Measurements from ENCODE around the gene RGL1. TPM values are rescaled to one million over a fixed set of nuclear protein-coding genes. Genes with fewer than 3 reads are reported as not detected.

Gene RGL1
- total and polyA plus RNA-seq, 3 experiments from 2014 or later = 0.97 to 3.3 (median 3.3) TPM

DNA sequence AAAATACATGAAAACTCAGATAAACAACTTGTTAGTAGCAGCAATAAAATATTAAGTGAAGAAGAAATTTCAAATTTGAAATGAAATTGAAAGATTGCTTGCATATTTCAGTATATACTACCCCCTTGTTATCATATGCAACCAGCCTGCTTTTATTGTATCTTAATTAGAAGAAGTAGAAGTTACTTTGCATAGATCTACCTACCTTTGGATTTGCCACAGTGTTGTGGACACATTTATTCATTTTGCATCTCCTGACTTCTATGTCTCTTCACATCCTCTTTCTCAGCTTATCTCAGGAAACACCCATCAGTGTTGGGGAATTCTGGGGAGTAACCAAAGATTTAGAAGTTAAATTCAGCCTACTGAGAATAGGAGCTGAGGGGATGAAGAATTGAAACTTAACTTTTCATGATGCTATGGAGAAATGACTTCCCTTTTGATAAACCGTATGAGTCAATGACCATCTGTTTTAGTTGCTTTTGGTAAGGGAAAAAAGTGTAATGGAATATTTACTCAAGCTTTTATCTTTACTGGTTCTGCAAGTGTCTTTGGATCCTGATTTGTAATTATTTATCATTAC, 96.9 kb downstream of the RGL1 start:
- Mint-ChIP-seq H3K4me3 (no peak overlapping the region), H3K4me1 (peaks cover 0 to 2% (median 0%) of the 10 kb centered on the region in 3 donors), H3K27me3 (no peaks in the 10 kb centered on the region), H3K27ac (peak overlapping the region in 1 of 8 donors; percentile 66), H3K36me3 (peaks cover 0 to 9% (median 0%) of the 10 kb centered on the region in 3 donors), H3K9me3 (peaks cover 0 to 2% (median 0%) of the 10 kb centered on the region in 5 donors)
- DNase-seq = no peak
- Histone ChIP-seq H3K9me3 (ENCODE audit: low read length) (no peaks in the 10 kb centered on the region), H3K27ac (ENCODE audit: low read depth, low read length) (no peak overlapping the region), H3K4me1 (ENCODE audit: insufficient read depth, low read length) (no peaks in the 10 kb centered on the region), H3K36me3 (ENCODE audit: insufficient read depth, low read length) (no peaks in the 10 kb centered on the region), H3K27me3 (ENCODE audit: insufficient read depth, low read length, poor library complexity, severe bottlenecking) (no peaks in the 10 kb centered on the region), H3K4me3 (ENCODE audit: low read length) (no peak overlapping the region)
- POLR2A ChIA-PET = no interaction called here
- CTCF ChIA-PET = interaction anchor here (2.1 kb wide), 1 partner anchor 14 kb away, joined by 7 read pairs; no protein-coding TSS in a partner anchor

DNA sequence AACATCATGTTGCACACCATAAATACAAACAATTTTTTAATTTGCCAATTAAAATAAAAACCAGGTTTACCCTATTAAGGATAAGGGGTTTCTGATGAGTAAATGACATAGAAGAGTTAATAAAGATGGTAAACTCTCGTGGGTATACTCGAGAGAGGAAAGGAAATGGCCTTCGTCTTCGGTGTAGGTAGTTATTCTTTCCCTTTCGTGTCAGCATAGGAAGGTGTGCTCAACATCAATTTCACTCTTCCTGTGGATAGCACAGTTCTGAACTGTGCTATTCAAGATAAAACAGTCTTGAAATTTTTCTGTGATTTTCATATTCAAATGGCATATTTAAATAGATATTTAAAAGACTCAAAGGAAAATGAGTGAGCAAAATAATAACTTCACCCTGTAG, 98.2 kb downstream of the RGL1 start:
- DNase-seq = no peak
- Mint-ChIP-seq H3K4me1 (no peaks in the 10 kb centered on the region), H3K27me3 (peaks cover 0 to 1% of the 10 kb centered on the region in 2 donors), H3K9me3 (peaks cover 0 to under 1% (median 0%) of the 10 kb centered on the region in 5 donors), H3K36me3 (peaks cover 0 to 8% (median 1%) of the 10 kb centered on the region in 3 donors), H3K4me3 (no peak overlapping the region), H3K27ac (no peak overlapping the region)
- no peaks in the 10 kb centered on the region for H3K9me3 ChIP-seq (ENCODE audit: low read length)
- H3K36me3 ChIP-seq (ENCODE audit: insufficient read depth, low read length) = no peaks in the 10 kb centered on the region
- ChIA-PET POLR2A (no interaction called here), CTCF (interaction anchor here (2.1 kb wide), 1 partner anchor 13 kb away, joined by 7 read pairs; no protein-coding TSS in a partner anchor)
- no peak overlapping the region for H3K4me3 ChIP-seq (ENCODE audit: low read length)
- no peaks in the 10 kb centered on the region for H3K27me3 ChIP-seq (ENCODE audit: insufficient read depth, low read length, poor library complexity, severe bottlenecking)
- no peaks in the 10 kb centered on the region for H3K4me1 ChIP-seq (ENCODE audit: insufficient read depth, low read length)
- no peak overlapping the region for H3K27ac ChIP-seq (ENCODE audit: low read depth, low read length)

DNA sequence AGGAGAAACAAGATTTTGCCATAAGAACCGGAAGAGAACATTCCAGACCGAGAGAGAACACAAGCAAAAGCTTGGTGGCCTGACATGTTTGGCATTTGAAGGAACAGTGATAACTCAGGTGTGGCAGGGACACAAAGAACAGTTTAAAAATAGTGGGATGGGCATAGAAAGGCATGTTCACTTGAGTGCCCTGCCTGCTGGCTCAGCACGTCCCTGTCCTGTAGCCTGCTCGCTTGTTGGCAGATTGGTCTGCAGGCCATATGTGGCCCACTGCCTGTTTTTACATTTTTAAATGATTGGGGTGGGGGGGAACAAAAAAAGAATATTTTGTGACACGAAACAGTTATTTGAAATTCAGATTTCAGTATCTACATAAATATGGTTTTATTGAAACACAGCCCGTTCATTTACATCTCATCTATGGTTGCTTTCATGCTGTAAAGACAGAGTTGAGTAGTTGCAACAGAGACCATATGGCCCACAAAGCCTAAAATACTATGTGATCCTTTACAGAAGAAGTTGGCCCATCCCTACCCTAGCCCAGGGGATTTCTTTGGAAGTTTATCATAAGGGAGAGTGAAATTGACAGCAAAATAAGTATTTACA, 100.7 kb downstream of the RGL1 start:
- Histone ChIP-seq H3K4me1 (ENCODE audit: insufficient read depth, low read length) (no peaks in the 10 kb centered on the region), H3K4me3 (ENCODE audit: low read length) (no peak overlapping the region), H3K9me3 (ENCODE audit: low read length) (no peaks in the 10 kb centered on the region), H3K27ac (ENCODE audit: low read depth, low read length) (no peak overlapping the region), H3K36me3 (ENCODE audit: insufficient read depth, low read length) (no peaks in the 10 kb centered on the region), H3K27me3 (ENCODE audit: insufficient read depth, low read length, poor library complexity, severe bottlenecking) (no peaks in the 10 kb centered on the region)
- H3K9me3 Mint-ChIP-seq = no peaks in the 10 kb centered on the region
- DNase-seq = no peak
- POLR2A ChIA-PET = interaction anchor here (0.5 kb wide), 1 partner anchor 8 kb away, joined by 4 read pairs; no protein-coding TSS in a partner anchor
- H3K27me3 Mint-ChIP-seq = peaks cover 0 to 1% of the 10 kb centered on the region in 2 donors
- peaks cover 0 to 8% (median 1%) of the 10 kb centered on the region in 3 donors for H3K36me3 Mint-ChIP-seq
- no peak overlapping the region for H3K27ac Mint-ChIP-seq
- CTCF ChIA-PET = interaction anchor here (1.6 kb wide), 1 partner anchor 10 kb away, joined by 8 read pairs; no protein-coding TSS in a partner anchor
- H3K4me3 Mint-ChIP-seq = no peak overlapping the region
- no peaks in the 10 kb centered on the region for H3K4me1 Mint-ChIP-seq

DNA sequence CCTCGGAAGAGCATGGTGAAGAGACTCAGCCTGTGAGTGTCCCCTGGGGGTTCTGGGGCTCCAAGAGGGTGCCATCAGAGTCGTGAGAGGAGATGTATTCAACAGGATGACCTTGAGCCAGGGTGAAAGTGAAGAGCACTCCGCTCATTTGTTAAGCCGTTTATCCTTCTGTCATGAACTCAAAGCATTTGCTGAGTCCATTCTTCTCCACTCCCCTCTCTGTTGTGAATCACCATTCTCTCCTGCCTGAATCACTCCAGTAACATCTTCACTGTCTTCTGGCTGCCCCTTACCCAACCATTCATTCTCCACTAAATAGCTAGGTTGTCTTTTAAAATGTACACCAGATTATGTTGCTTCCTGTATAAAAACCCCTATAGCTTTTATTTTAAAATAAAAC, 102.2 kb downstream of the RGL1 start:
- no peaks in the 10 kb centered on the region for H3K4me1 Mint-ChIP-seq
- peaks cover 0 to 1% of the 10 kb centered on the region in 2 donors for H3K27me3 Mint-ChIP-seq
- Histone ChIP-seq H3K4me3 (ENCODE audit: low read length) (no peak overlapping the region), H3K36me3 (ENCODE audit: insufficient read depth, low read length) (no peaks in the 10 kb centered on the region), H3K9me3 (ENCODE audit: low read length) (no peaks in the 10 kb centered on the region), H3K4me1 (ENCODE audit: insufficient read depth, low read length) (no peaks in the 10 kb centered on the region), H3K27me3 (ENCODE audit: insufficient read depth, low read length, poor library complexity, severe bottlenecking) (no peaks in the 10 kb centered on the region), H3K27ac (ENCODE audit: low read depth, low read length) (no peak overlapping the region)
- no peaks in the 10 kb centered on the region for H3K9me3 Mint-ChIP-seq
- H3K36me3 Mint-ChIP-seq = peaks cover 0 to 5% (median 1%) of the 10 kb centered on the region in 3 donors
- CTCF ChIA-PET = interaction anchor here (0.8 to 1.3 kb wide), 3 partner anchors 9 to 252 kb away, joined by 3 to 4 read pairs (median 4); no protein-coding TSS in a partner anchor
- H3K27ac Mint-ChIP-seq = no peak overlapping the region
- DNase-seq = no peak
- POLR2A ChIA-PET = no interaction called here
- no peak overlapping the region for H3K4me3 Mint-ChIP-seq

DNA sequence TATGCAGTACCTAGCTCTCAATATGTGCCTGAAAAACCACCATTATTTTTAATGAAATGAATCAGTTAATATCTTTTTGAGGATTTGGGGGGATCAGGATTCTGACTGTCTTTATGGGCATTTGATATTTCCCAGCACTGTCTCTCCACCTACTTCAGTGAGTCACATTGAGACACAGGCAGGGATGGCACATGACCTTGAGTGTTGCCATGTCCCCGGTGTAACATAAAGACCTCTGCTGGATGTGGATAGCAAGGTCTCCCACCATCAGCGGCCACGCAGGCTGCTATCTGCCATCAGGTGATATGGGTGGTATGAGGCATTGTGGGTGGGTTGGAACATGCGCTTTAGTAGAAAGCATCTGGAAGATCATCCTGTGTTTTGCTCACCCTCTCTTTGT, 103.2 kb downstream of the RGL1 start:
- no peak overlapping the region for H3K27ac ChIP-seq (ENCODE audit: low read depth, low read length)
- no peaks in the 10 kb centered on the region for H3K9me3 ChIP-seq (ENCODE audit: low read length)
- H3K27me3 ChIP-seq (ENCODE audit: insufficient read depth, low read length, poor library complexity, severe bottlenecking) = no peaks in the 10 kb centered on the region
- POLR2A ChIA-PET = no interaction called here
- no peaks in the 10 kb centered on the region for H3K4me1 Mint-ChIP-seq
- H3K27me3 Mint-ChIP-seq = peaks cover 0 to 1% of the 10 kb centered on the region in 2 donors
- no peaks in the 10 kb centered on the region for H3K4me1 ChIP-seq (ENCODE audit: insufficient read depth, low read length)
- no peaks in the 10 kb centered on the region for H3K36me3 ChIP-seq (ENCODE audit: insufficient read depth, low read length)
- H3K36me3 Mint-ChIP-seq = peaks cover 0 to 8% (median 1%) of the 10 kb centered on the region in 3 donors
- DNase-seq = no peak
- no peaks in the 10 kb centered on the region for H3K9me3 Mint-ChIP-seq
- H3K4me3 ChIP-seq (ENCODE audit: low read length) = no peak overlapping the region
- CTCF ChIA-PET = interaction anchor here (1.2 to 1.3 kb wide), 2 partner anchors 223 to 253 kb away, joined by 3 to 4 read pairs; no protein-coding TSS in a partner anchor
- H3K27ac Mint-ChIP-seq = no peak overlapping the region
- no peak overlapping the region for H3K4me3 Mint-ChIP-seq

DNA sequence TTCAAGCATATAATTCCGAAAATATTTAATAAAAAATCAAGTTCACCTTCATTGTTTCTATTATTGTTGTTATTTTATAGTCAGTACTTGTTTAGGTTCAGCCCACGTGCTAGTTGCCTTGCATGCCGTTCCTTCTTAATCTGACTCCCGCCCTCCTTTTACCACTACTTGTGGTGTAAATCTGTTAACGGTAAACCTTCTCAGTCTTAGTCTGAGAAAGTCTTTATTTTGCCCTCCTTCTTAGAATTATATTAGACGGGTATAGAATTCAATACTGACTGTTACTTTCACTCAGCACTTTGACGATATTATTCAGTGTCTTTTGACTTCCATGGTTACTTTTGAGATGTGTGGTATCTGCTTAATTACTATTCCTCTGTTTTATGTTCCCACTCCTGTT, 104.8 kb downstream of the RGL1 start:
- Histone ChIP-seq H3K27me3 (ENCODE audit: insufficient read depth, low read length, poor library complexity, severe bottlenecking) (no peaks in the 10 kb centered on the region), H3K9me3 (ENCODE audit: low read length) (no peaks in the 10 kb centered on the region), H3K36me3 (ENCODE audit: insufficient read depth, low read length) (no peaks in the 10 kb centered on the region), H3K4me1 (ENCODE audit: insufficient read depth, low read length) (no peaks in the 10 kb centered on the region), H3K27ac (ENCODE audit: low read depth, low read length) (no peak overlapping the region), H3K4me3 (ENCODE audit: low read length) (no peak overlapping the region)
- POLR2A ChIA-PET = interaction anchor here (0.6 kb wide), 1 partner anchor 34 kb away, joined by 4 read pairs; no protein-coding TSS in a partner anchor
- H3K27ac Mint-ChIP-seq = peak overlapping the region in 2 of 8 donors; percentile 20 to 64
- no peaks in the 10 kb centered on the region for H3K4me1 Mint-ChIP-seq
- H3K27me3 Mint-ChIP-seq = peaks cover 0 to 1% of the 10 kb centered on the region in 2 donors
- no peak overlapping the region for H3K4me3 Mint-ChIP-seq
- H3K36me3 Mint-ChIP-seq = peaks cover 0 to 8% (median 1%) of the 10 kb centered on the region in 3 donors
- CTCF ChIA-PET = interaction anchor here (0.7 kb wide), 1 partner anchor 254 kb away, joined by 3 read pairs; no protein-coding TSS in a partner anchor
- DNase-seq = no peak
- no peaks in the 10 kb centered on the region for H3K9me3 Mint-ChIP-seq

DNA sequence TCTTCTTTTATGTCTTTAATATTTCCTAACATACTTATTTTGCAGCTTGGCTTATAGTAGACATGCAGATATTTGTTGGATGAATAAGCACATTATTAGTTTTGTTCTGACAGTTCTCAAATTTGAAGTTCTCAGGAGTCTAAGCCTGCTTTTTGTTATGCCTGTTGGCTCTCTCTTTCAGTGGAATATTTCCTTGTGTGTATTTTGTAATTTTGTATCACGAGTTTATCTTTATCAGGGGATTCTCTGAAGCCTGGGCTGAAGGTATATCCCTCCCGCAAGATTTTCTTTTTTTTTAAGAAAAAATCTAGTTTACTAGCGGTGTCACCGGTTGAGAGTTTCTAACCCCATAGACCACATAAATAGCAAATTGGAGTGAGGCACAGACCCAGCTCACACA, 105.9 kb downstream of the RGL1 start:
- no peak overlapping the region for H3K27ac ChIP-seq (ENCODE audit: low read depth, low read length)
- DNase-seq = no peak
- Mint-ChIP-seq H3K36me3 (peaks cover 0 to 6% (median 1%) of the 10 kb centered on the region in 3 donors), H3K9me3 (no peaks in the 10 kb centered on the region), H3K4me1 (peaks cover 3 to 6% (median 3%) of the 10 kb centered on the region in 3 donors), H3K27ac (no peak overlapping the region), H3K4me3 (no peak overlapping the region), H3K27me3 (peaks cover 0 to 1% of the 10 kb centered on the region in 2 donors)
- ChIA-PET CTCF (interaction anchor here (1.3 kb wide), 1 partner anchor 12 kb away, joined by 3 read pairs; no protein-coding TSS in a partner anchor), POLR2A (no interaction called here)
- no peaks in the 10 kb centered on the region for H3K9me3 ChIP-seq (ENCODE audit: low read length)
- peaks cover 3% of the 10 kb centered on the region for H3K4me1 ChIP-seq (ENCODE audit: insufficient read depth, low read length)
- no peaks in the 10 kb centered on the region for H3K36me3 ChIP-seq (ENCODE audit: insufficient read depth, low read length)
- H3K27me3 ChIP-seq (ENCODE audit: insufficient read depth, low read length, poor library complexity, severe bottlenecking) = no peaks in the 10 kb centered on the region
- H3K4me3 ChIP-seq (ENCODE audit: low read length) = no peak overlapping the region

DNA sequence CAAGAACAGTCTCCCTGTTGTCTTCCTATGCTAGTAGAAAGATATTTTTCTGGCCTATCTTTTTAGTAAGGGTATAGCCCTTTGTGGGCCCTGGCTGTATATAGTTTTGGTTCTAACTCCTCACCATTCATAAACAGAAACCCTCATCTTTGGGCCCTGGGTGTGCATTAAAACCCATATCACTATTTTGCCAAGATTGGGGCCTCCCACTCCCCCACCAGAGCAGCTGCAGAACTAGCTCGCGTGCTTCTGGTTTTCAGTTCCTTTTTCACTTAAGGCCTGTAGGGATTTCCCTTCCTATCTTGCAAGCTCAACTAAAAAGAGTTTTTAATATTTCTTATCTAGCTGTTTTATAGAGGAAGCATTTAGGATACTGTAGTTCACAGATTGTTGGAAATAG, 106.4 kb downstream of the RGL1 start:
- H3K27me3 ChIP-seq (ENCODE audit: insufficient read depth, low read length, poor library complexity, severe bottlenecking) = no peaks in the 10 kb centered on the region
- H3K27ac ChIP-seq (ENCODE audit: low read depth, low read length) = no peak overlapping the region
- CTCF ChIA-PET = interaction anchor here (1.3 kb wide), 1 partner anchor 13 kb away, joined by 3 read pairs; no protein-coding TSS in a partner anchor
- H3K9me3 Mint-ChIP-seq = no peaks in the 10 kb centered on the region
- peaks cover 0 to 6% (median 1%) of the 10 kb centered on the region in 3 donors for H3K36me3 Mint-ChIP-seq
- H3K27me3 Mint-ChIP-seq = peaks cover 0 to 1% of the 10 kb centered on the region in 2 donors
- peaks cover 7% of the 10 kb centered on the region for H3K4me1 ChIP-seq (ENCODE audit: insufficient read depth, low read length)
- peaks cover 8 to 10% (median 8%) of the 10 kb centered on the region in 3 donors for H3K4me1 Mint-ChIP-seq
- POLR2A ChIA-PET = no interaction called here
- DNase-seq = no peak
- no peak overlapping the region for H3K27ac Mint-ChIP-seq
- H3K4me3 ChIP-seq (ENCODE audit: low read length) = no peak overlapping the region
- H3K9me3 ChIP-seq (ENCODE audit: low read length) = no peaks in the 10 kb centered on the region
- H3K4me3 Mint-ChIP-seq = no peak overlapping the region
- no peaks in the 10 kb centered on the region for H3K36me3 ChIP-seq (ENCODE audit: insufficient read depth, low read length)
